CD14-positive monocyte (primary cell): Measurements from ENCODE around the gene TMEM201. TPM values are rescaled to one million over a fixed set of nuclear protein-coding genes. Genes with fewer than 3 reads are reported as not detected.

Source experiments
- DNase-seq, 3 donors: peaks; one replicate each; pipeline ENCODE4 v3.0.0-alpha.2; 2011 to 2022
- H2AFZ ChIP-seq: 2 replicates; pipeline ENCODE4 v1.6.0; 2012; ENCODE audit warnings: mild to moderate bottlenecking, low read depth, low read length, inconsistent platforms; ENCODE audit not compliant: insufficient read depth, poor library complexity, severe bottlenecking
- H3K27ac ChIP-seq, 2 donors: 1 replicate in 1 of 2; 2 replicates in 1 of 2; pipeline ENCODE4 v1.5.1; 2012 to 2013; ENCODE audit warnings: low read length in 2 of 2, control low read depth in 1 of 2, inconsistent platforms in 1 of 2, low read depth in 1 of 2, mild to moderate bottlenecking in 1 of 2
- H3K27me3 ChIP-seq, 2 donors: one replicate each; pipeline versions ENCODE4 v1.6.0 to v1.6.1; 2011 to 2013; ENCODE audit warnings: low read length in 2 of 2; ENCODE audit not compliant: control insufficient read depth in 2 of 2, insufficient read depth in 2 of 2
- H3K36me3 ChIP-seq, 2 donors: replicated peaks in 1 of 2; 1 replicate in 1 of 2; 2 replicates in 1 of 2; pipeline versions ENCODE4 v1.5.1 to v1.6.1; 2012 to 2013; ENCODE audit warnings: low read length in 2 of 2, control low read depth in 1 of 2, inconsistent platforms in 1 of 2, mild to moderate bottlenecking in 1 of 2; ENCODE audit not compliant: insufficient read depth in 2 of 2, control insufficient read depth in 1 of 2
- H3K4me1 ChIP-seq, 2 donors: 1 replicate in 1 of 2; 2 replicates in 1 of 2; pipeline versions ENCODE4 v1.5.1 to v1.6.1; 2012 to 2013; ENCODE audit warnings: low read length in 2 of 2, control low read depth in 1 of 2, inconsistent platforms in 1 of 2, mild to moderate bottlenecking in 1 of 2, moderate library complexity in 1 of 2; ENCODE audit not compliant: insufficient read depth in 2 of 2, control insufficient read depth in 1 of 2
- H3K4me2 ChIP-seq: replicated peaks from 2 replicates; pipeline ENCODE3; 2012; ENCODE audit warnings: low read length, moderate library complexity, mild to moderate bottlenecking; ENCODE audit not compliant: poor library complexity, severe bottlenecking; ENCODE audit errors: extremely low read depth
- H3K4me3 ChIP-seq, 3 experiments: fragments of 200-600 bp in 1 of 3; sonication (generic) in 1 of 3; replicated peaks in 1 of 3; 1 replicate in 2 of 3; 2 replicates in 1 of 3; pipeline ENCODE4 v1.5.1; 2011 to 2013; ENCODE audit warnings: low read length in 3 of 3, mild to moderate bottlenecking in 3 of 3, control low read depth in 2 of 3, low read depth in 2 of 3, inconsistent platforms in 1 of 3, moderate library complexity in 1 of 3
- H3K79me2 ChIP-seq: 2 replicates; pipeline ENCODE4 v1.6.0; 2012; ENCODE audit warnings: mild to moderate bottlenecking, control low read depth, inconsistent platforms, low read length, moderate library complexity; ENCODE audit not compliant: insufficient read depth
- H3K9ac ChIP-seq: 2 replicates; pipeline ENCODE4 v1.6.0; 2017; ENCODE audit warnings: low read length, mild to moderate bottlenecking; ENCODE audit not compliant: insufficient read depth, poor library complexity, severe bottlenecking
- H3K9me3 ChIP-seq, 2 donors: replicated peaks in 1 of 2; 1 replicate in 1 of 2; 2 replicates in 1 of 2; pipeline versions ENCODE4 v1.5.1 to v1.6.1; 2012 to 2013; ENCODE audit warnings: low read length in 2 of 2, control low read depth in 1 of 2; ENCODE audit not compliant: control insufficient read depth in 1 of 2, insufficient read depth in 1 of 2
- H4K20me1 ChIP-seq: 2 replicates; pipeline ENCODE4 v1.6.0; 2012; ENCODE audit warnings: mild to moderate bottlenecking, low read length, control low read depth, moderate library complexity; ENCODE audit not compliant: insufficient read depth
- H3K27ac Mint-ChIP-seq, 7 donors: one replicate each; pipeline ENCODE4 v1.8.0; 2020; ENCODE audit warnings: mild to moderate bottlenecking in 7 of 7, mixed read lengths in 7 of 7, moderate library complexity in 6 of 7, inconsistent platforms in 2 of 7
- H3K27me3 Mint-ChIP-seq, 3 donors: one replicate each; pipeline ENCODE4 v1.8.0; 2021 to 2022; ENCODE audit warnings: low read depth in 3 of 3, mild to moderate bottlenecking in 3 of 3, mixed read lengths in 3 of 3, moderate library complexity in 3 of 3, inconsistent platforms in 1 of 3
- H3K36me3 Mint-ChIP-seq, 2 donors: one replicate each; pipeline ENCODE4 v1.8.0; 2020; ENCODE audit warnings: mixed read lengths in 2 of 2, inconsistent platforms in 1 of 2, mild to moderate bottlenecking in 1 of 2
- H3K4me1 Mint-ChIP-seq: one replicate; pipeline ENCODE4 v1.8.0; 2020; ENCODE audit warnings: mild to moderate bottlenecking, mixed read lengths
- H3K4me3 Mint-ChIP-seq, 2 donors: one replicate each; pipeline ENCODE4 v1.8.0; 2020; ENCODE audit warnings: mild to moderate bottlenecking in 2 of 2, mixed read lengths in 2 of 2, moderate library complexity in 1 of 2
- H3K9me3 Mint-ChIP-seq, 7 donors: one replicate each; pipeline ENCODE4 v1.8.0; 2020 to 2022; ENCODE audit warnings: mixed read lengths in 7 of 7, mild to moderate bottlenecking in 6 of 7, moderate library complexity in 6 of 7, inconsistent platforms in 2 of 7
- WGBS: methylation state at CpG from one replicate; pipeline ENCODE4 v1.1.5; 2013; ENCODE audit warnings: missing lambda C conversion rate; ENCODE audit not compliant: insufficient coverage; 5-methylcytosine and 5-hydroxymethylcytosine counted together
- intact Hi-C, 2 donors: fragments of 100-400 bp; cut with micrococcal nuclease; formaldehyde crosslinking; loops; one replicate each; pipeline versions ENCODE4 v1.15.0 to v1.15.1; 2023
- polyA plus RNA-seq, 3 donors: library from polyadenylated mRNA; depleted of rRNA in 1 of 3; unstranded in 2 of 3; stranded (reverse) in 1 of 3; fragments of 300-500 nt in 2 of 3; fragments of >200 nt in 1 of 3; fragmentation: Illumina TruSeq in 2 of 3; gene quantifications; 1 replicate in 2 of 3; 2 replicates in 1 of 3; pipeline ENCODE4 v1.2.3, GENCODE V29; 2012 to 2021
- TF ChIP-seq, protein P1 (sequence below): fragments of 200-600 bp; IDR thresholded peaks from one replicate; pipeline ENCODE4 v1.8.0; 2022; ENCODE audit warnings: antibody characterized with exemption, mild to moderate bottlenecking

The TMEM201 gene
- polyA plus RNA-seq, 3 donors: 0.37 to 3.7 (median 0.37) TPM

DNA sequence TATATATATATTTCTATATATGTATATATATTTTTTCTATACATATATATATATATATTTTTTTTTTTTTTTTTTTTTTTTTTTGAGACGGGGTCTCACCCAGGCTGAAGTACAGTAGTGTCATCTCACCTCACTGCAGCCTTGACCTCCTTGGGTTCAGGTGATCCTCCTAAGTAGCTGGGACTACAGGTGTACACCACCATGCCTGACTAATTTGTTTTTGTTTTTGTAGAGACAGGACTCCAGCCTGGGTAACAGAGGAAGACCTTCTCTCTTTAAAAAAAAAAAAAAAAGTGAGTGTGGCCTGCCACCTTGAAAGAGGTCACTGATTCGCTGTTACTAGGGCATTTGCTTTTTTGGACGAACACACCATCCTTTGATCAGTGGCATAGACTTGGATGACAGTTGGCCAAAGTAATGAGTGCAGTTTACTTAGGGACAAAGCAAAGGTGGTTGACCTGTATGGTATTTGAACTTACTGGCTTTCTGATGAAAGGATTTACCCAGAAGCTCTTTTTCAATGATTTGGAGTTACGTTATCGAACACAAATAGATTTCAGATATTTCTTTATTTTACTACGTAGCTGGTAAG lies 38.7 kb upstream of the TMEM201 start:
- Histone ChIP-seq H3K9ac (no peak overlapping the region), H3K4me3 (no peak overlapping the region), H3K27ac (no peak overlapping the region), H3K4me2 (no peak overlapping the region), H3K36me3 (peaks cover 9 to 20% of the 10 kb centered on the region in 2 donors), H2AFZ (no peak overlapping the region), H4K20me1 (peaks cover 49% of the 10 kb centered on the region), H3K79me2 (peaks cover 61% of the 10 kb centered on the region), H3K9me3 (no peaks in the 10 kb centered on the region), H3K27me3 (no peaks in the 10 kb centered on the region), H3K4me1 (no peaks in the 10 kb centered on the region)
- intact Hi-C loops: no loop called here
- no peak for DNase-seq
- Mint-ChIP-seq H3K9me3 (no peaks in the 10 kb centered on the region), H3K4me3 (no peak overlapping the region), H3K27ac (no peak overlapping the region), H3K36me3 (peaks cover 9 to 24% of the 10 kb centered on the region in 2 donors), H3K27me3 (peaks cover 0 to 3% (median 0%) of the 10 kb centered on the region in 3 donors), H3K4me1 (peaks cover 6% of the 10 kb centered on the region)
- TF ChIP-seq, protein P1, sequence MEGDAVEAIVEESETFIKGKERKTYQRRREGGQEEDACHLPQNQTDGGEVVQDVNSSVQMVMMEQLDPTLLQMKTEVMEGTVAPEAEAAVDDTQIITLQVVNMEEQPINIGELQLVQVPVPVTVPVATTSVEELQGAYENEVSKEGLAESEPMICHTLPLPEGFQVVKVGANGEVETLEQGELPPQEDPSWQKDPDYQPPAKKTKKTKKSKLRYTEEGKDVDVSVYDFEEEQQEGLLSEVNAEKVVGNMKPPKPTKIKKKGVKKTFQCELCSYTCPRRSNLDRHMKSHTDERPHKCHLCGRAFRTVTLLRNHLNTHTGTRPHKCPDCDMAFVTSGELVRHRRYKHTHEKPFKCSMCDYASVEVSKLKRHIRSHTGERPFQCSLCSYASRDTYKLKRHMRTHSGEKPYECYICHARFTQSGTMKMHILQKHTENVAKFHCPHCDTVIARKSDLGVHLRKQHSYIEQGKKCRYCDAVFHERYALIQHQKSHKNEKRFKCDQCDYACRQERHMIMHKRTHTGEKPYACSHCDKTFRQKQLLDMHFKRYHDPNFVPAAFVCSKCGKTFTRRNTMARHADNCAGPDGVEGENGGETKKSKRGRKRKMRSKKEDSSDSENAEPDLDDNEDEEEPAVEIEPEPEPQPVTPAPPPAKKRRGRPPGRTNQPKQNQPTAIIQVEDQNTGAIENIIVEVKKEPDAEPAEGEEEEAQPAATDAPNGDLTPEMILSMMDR: no peak
- 100% methylated on average over 1 of the region's 6 CpGs for WGBS

GRCh38 chr1:9551984-9552383 lies 36.7 kb upstream of the TMEM201 start:
- Mint-ChIP-seq H3K4me3 (no peak overlapping the region), H3K27ac (no peak overlapping the region), H3K36me3 (peaks cover 23 to 42% of the 10 kb centered on the region in 2 donors), H3K27me3 (peaks cover 0 to 3% (median 0%) of the 10 kb centered on the region in 3 donors), H3K4me1 (peaks cover 4% of the 10 kb centered on the region), H3K9me3 (no peaks in the 10 kb centered on the region)
- Histone ChIP-seq H3K79me2 (peaks cover 43% of the 10 kb centered on the region), H3K27ac (no peak overlapping the region), H3K4me3 (no peak overlapping the region), H3K27me3 (no peaks in the 10 kb centered on the region), H3K9ac (no peak overlapping the region), H3K4me1 (no peaks in the 10 kb centered on the region), H3K4me2 (no peak overlapping the region), H2AFZ (no peak overlapping the region), H4K20me1 (peaks cover 44% of the 10 kb centered on the region), H3K9me3 (no peaks in the 10 kb centered on the region), H3K36me3 (peaks cover 22 to 36% of the 10 kb centered on the region in 2 donors)
- TF ChIP-seq, protein P1: no peak
- WGBS: 100% methylated on average over 1 of the region's 1 CpG
- intact Hi-C loops: no loop called here
- no peak for DNase-seq
